Measurements from ENCODE around the gene POLR2B.
"Not testable (repeated sequence)": the region's sequence is repeated elsewhere in the genome, so short reads cannot be mapped to it uniquely, and the experiment has no call there.

POLR2B gene

DNA sequence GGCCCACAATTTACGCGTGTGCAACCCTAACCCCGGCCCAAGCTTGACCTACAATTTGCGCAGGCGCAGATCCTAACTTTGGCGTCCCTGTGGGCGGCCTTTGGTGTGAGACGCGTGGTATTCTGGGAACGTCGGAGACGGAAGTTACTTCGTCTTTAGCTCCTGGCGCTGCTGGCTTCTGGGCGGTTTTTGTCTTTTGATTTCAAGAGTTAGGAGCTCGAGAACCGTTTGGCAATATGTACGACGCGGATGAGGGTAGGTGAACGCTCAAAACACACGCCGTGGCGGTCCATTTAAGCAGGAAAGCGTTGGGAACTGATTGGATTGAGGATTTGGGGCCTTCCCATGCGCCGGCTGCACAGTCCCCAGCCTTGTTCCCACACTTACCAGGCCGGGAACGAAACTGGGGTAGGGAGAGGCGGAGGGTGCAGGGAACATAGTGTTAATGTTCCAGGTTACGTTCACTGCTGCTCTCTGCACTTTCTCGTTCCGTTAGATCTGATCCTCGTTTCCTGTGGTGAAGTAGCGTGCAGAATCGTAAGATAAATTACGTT is at the start of gene POLR2B:
TSS of gene POLR2B (plus strand) at position 147 of the 554 bp plus-strand sequence. CDS start at position 237, 90 bp downstream.
- peak; percentile 90 for DNase-seq (ENCODE audit: low spot score)

DNA sequence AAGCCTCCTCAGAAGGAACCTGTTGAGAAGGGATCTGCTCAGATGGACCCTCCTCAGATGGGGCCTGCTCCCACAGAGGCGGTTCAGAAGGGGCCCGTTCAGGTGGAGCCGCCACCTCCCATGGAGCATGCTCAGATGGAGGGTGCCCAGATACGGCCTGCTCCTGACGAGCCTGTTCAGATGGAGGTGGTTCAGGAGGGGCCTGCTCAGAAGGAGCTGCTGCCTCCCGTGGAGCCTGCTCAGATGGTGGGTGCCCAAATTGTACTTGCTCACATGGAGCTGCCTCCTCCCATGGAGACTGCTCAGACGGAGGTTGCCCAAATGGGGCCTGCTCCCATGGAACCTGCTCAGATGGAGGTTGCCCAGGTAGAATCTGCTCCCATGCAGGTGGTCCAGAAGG is 48.1 kb upstream of the POLR2B start:
- no peak for DNase-seq (ENCODE audit: low spot score)

DNA sequence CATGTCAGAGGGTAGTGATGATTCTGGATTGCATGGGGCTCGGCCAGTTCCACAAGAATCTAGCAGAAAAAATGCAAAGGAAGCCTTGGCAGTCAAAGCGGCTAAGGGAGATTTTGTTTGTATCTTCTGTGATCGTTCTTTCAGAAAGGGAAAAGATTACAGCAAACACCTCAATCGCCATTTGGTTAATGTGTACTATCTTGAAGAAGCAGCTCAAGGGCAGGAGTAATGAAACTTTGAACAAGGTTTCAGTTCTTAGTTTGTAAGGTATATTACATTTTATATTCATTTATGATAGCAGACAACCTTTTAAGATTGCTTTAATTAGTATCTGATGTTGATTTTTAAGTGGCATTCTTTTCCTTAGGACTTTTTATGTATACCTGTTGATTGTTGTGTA is 46.8 kb upstream of the POLR2B start:
- no peak for DNase-seq (ENCODE audit: low spot score)

DNA sequence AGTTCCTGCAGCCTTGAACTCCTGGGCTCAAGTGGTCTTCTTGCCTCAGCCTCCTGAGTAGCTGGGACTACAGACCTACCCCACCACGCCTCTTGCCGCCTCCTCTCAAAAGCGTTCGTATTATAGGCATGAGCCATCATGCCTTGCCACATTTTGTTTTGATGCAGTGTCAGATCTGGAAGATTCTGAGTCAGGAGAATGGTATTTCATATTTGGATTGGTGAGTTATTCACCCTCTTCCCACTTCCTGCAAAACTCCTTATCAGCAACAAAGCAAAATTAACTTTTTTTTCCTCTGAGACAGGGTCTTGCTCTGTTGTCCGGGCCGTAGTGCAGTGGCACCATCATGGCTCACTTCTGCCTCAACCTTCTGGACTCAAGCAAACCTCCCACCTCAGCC is 41.4 kb upstream of the POLR2B start:
- no peak for DNase-seq (ENCODE audit: low spot score)

DNA sequence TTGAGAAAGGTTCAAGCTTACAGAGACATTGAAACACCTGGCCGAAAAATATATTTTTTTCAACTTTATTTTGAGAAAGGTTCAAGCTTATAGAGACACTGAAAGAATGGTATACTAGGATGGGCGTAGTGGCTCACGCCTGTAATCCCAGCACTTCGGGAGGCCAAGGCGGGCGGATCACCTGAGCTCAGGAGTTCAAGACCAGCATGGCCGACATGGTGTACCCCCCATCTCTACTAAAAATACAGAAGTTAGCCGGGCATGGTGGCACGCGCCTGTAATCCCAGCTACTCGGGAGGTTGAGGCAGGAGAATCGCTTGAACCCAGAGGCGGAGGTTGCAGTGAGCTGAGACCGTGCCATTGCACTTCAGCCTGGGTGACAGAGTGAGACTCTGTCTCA is 38.9 kb upstream of the POLR2B start:
- not testable (repeated sequence) for DNase-seq (ENCODE audit: low spot score)

DNA sequence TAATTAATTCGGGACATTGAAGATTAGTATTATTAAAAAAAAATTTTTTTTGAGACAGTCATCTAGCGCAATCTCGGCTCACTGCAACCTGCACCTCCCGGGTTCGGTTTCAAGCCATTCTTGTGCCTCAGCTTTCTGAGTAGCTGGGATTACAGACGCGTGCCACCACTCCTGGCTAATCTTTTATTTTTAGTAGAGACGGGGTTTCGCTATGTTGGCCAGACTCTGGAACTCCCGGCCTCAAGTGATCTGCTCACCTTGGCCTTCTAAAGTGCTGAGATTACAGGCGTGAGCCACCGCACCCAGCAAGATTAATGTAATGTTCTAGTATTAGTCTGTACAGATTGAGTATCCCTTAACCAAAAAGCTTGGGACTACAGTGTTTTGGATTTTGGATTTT is 38.3 kb upstream of the POLR2B start:
- DNase-seq (ENCODE audit: low spot score): no peak

DNA sequence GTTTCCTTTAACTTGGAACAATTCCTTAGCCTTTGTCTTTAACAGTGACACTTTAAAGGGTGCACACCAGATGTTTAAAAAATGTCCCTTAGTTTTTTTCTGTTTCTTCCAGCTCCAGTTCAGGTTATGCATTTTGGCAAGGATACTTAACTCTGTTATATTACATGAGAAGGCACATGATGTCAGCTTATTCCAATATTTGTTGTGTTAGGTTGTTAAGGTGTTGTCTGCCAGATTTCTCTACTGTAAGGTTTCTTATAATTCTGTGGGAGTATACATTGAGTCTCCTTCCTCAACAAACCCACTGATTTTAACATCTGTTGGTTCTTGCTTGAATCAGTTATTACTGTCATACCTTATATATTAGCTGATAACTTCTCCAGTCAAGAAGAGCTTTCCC is 37.7 kb upstream of the POLR2B start:
- no peak for DNase-seq (ENCODE audit: low spot score)

DNA sequence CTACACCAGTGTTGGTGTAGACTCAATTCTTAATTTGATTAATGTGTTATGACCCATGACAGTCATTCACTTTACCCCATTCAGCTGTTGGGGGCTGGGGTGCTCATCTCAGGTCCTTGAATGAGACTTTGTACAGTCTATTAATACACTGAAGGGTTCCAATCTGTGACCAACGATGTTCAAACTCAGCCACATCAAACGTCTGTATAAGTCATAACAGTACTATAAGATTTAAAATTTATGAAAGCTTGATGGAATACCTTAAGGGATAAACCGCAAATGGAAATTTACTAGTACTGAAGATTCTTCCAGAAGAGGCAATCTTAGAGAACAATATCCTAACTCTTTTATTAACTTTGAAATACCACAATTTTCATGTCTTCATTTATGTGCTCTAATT is 37.3 kb upstream of the POLR2B start:
- no peak for DNase-seq (ENCODE audit: low spot score)

DNA sequence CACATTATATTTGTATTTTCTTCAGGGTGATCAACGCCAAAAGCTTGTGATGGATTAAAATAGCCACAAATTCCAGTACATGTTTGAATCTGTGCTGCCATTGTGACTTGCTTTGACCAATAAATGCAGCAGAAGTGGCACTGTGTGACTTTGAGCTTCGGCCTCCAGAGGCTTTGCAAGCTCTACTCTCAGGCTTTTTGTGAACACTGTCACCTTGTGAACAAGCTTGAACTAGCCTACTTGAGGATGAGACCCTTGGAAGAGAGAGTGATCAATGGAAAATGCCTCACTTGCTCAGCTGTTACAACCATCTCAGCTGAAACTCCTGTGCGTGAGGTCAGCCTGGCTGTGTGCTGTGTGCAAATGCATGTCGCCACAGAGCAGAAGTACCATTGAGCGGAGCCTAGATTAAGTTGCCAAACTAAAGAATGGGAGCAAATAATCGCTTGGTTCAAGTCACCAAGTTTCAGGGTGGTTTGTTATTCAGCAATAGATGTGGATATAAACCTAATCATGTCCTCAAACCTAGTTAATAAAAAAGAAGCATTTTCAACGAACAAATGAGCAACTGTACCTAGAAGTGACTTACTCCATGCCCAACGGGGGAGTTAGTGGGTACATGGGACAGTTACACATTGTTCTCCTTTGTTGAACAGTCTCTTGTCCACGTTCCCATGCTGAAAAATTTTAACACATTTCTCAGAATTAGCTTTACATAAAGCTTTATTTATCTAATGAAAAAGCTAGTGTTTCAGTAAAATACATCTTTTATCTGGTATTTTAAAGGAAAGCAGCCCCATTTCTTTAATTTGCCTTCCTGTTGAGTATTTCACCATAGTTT is 24.8 kb upstream of the POLR2B start:
- no peak for DNase-seq (ENCODE audit: low spot score)

DNA sequence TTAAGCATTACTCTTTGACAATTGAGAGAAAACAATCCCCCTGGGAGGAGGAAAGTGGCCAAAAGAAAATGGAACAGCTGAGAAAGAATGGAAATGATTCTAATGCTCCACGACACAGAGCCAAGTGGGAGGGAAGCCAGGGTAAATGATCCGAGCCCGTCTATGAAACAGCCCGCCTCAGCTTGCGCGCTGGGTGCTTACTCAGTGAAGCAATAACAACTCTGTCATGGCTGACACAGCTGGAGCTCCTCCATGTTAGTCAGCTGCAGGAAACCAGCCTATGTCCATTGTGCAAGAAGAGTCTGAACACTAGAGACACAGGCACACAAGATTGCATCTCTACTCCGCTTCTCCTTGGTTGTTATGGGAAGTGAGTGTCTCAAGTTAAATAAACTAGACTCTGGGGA is 20.6 kb upstream of the POLR2B start:
- DNase-seq (ENCODE audit: low spot score): no peak

DNA sequence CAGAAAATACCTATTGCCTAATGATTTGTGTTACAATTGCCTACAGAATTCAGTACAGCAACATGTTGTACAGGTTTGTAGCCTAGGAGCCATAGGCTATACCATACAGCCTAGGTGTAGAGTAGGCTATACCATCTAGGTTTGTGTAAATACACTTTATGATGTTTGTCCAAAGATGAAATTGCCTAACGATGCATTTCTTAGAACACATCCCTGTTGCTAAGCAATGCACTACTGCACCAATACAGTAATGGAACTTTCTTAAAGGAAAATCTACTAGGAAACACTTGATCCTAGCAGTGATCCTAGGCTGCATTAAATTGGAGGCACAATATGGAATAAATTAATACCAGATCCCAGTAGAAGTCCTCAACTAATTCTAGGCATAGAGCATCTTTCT is 19.6 kb upstream of the POLR2B start:
- DNase-seq (ENCODE audit: low spot score): no peak

DNA sequence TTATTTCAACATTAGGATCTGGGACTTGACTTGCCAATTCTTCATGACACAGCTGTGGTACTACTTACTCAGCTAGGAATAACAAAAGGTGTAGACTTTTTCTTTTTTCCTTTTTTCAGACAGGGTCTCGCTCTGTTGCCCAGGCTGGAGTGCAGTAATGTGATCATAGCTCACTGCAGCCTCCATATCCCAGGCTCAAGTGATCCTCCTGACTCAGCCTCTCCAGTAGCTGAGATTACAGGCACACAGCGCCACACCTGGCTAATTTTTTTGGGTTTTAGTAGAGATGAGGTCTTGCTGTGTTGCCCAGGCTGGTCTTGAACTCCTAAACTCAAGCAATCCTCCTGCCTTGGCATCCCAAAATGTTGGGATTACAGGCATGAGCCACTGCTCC is 17.6 kb upstream of the POLR2B start:
- no peak for DNase-seq (ENCODE audit: low spot score)

DNA sequence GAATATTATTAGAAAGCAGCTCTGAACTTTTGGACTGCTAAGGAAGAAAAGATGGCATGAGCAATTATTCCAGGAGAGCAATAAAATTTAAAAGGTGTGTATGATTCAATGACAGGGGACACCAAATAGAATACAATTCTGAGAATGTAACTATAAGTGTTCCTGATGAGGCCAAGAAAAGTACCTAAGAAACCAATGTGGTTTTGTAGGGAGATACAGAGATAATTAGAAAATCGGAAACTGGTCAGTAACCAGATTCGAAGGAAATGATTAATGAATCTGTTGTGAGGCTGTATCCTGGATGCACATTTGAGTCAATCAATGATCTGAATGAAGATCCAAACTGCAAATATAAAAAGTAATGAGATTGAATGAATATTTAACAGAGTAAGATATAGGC is 7.3 kb upstream of the POLR2B start:
- DNase-seq (ENCODE audit: low spot score): no peak

DNA sequence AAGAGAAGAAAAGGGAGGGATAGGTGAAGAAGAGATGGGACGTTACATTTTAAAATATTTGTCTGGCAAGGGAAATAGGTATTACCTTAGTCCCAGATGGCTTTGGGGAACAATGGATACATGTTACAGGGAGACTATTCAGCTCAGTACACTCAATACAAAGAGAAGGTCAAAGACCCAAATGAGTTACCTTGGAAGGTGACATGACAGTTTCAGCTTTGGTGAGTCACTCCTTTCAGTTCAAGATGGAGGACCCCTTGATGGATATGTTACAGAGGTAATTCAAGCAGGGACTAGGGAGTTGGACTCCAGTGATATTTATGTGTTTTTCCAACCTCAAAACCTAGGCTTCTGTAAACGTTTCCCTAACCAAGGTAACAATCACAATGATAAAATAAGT is 6.3 kb upstream of the POLR2B start:
- DNase-seq (ENCODE audit: low spot score): no peak

DNA sequence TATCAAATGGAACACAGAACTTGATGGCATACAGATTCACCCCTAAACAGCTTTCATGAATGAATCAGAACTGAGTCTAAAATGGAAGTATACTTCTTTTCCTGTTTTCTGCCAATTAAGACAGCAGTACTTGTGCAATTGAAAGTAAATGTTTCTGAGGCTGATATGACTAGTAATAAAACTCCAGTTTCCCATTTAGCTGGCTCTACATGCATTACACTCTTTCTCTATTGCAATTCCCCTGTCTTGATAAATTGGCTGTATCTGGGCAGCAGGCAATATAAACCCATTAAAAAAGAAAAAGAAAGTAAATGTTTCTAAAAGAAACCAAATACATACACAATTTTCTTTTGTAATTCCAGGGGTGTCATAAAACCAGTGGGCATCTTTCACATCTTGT is 5.9 kb upstream of the POLR2B start:
- DNase-seq (ENCODE audit: low spot score): no peak

DNA sequence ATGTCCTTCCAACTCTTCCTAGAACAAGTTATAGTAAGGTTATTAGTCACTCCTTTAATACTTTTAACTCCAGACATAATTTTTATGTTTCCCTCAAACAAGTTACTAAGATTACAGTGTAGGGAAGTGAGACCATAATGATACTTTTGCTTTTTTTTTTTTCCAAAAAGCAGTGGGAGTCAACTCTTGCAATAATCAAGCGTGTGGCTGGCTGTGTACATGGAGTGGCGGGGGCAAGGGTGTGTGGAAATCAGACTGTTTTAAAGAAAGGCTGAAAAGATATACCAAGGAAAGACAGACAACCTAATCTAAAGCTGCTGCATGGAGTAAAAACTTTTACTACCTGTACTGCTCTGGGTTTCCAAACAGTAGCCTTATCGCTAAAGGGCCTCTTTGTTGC is 5.4 kb upstream of the POLR2B start:
- DNase-seq (ENCODE audit: low spot score): no peak

DNA sequence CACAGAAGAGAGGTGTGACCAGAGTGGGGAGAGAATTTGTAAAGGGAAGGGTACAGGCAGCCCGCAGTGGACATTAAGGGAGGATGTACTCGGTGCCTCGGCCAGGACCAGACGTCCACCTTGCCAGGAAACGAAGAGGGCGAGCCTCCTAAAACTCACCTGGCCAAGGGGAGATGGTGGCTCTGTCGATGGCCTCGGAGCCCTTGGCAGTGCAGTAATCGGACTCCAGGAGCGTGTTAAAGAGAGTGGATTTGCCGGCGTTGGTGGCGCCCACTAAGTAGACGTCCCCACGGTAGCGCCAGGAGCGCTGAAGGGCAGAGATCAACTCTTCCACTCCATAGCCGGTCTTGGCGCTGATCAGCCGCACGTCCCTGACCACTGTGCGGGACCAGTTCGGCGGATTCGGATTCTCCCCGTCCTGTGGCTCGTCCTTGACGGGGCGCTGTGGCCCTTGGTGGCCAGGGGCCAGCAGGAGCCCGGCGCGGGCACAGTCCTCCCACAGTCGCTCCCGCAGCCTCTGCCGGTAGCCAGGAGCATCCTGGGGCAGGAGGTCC is 2.3 kb upstream of the POLR2B start:
- DNase-seq (ENCODE audit: low spot score): no peak

DNA sequence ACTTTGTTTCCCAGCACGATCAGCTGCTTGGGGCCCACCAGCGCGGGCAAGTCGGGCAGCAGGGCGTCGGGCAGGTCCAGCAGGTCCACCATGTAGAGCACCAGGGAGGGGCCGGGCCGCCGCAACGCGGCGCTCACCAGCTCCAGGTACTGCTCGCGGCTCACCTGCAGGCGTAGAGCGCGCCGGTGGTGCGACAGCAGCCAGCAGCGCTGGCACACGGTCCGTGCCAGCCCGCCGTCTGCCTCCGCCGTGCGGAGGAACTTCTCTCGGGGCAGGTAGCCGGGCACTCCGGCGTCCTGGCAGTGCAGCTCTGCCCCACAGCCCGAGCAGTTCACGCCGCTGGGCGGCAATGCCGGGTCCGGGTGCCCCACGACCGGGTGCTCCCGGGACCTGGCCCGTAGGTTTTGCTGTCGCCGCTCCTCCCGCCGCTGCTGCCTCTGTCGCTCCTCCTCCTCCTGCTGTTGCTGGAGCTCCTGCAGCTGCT is 1.8 kb upstream of the POLR2B start:
- peak; percentile 42 for DNase-seq (ENCODE audit: low spot score)

DNA sequence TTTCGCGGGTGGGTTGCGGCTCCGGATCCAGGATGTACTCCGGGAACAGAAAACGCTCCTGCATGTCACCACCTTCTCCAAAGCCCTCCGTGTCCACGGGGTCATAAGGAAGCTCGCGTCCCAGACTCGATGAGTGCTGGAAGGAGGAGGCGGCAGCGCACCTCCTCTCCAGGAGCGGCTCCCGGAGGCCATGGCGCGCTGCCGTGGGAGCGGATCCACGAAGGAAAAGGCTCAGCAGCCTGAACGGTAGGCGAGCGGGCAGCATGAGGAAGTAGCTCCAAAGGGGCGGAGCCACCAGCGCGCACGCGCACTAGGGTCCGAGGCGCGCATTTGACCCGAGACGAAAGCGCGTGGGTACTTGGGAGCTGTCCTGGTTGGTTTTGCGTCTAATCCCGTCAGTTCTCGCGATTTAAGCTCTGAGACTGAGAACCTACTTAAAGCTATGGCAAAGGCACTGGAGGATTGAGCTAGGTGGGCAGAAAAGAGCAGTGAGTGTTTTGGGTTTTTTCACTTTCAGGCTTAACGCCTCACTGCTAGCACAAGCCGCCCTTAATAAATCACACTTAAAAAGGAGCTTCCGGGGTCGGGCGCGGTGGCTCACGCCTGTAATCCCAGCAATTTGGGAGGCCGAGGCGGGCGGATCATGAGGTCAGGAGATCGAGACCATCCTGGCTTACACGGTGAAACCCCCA is 1.2 kb upstream of the POLR2B start, which contains the start of gene NOA1:
TSS of gene NOA1 (minus strand) at position 286 of the 692 bp plus-strand sequence. CDS start at position 265, 21 bp downstream.
- peak; percentile 99 for DNase-seq (ENCODE audit: low spot score)

DNA sequence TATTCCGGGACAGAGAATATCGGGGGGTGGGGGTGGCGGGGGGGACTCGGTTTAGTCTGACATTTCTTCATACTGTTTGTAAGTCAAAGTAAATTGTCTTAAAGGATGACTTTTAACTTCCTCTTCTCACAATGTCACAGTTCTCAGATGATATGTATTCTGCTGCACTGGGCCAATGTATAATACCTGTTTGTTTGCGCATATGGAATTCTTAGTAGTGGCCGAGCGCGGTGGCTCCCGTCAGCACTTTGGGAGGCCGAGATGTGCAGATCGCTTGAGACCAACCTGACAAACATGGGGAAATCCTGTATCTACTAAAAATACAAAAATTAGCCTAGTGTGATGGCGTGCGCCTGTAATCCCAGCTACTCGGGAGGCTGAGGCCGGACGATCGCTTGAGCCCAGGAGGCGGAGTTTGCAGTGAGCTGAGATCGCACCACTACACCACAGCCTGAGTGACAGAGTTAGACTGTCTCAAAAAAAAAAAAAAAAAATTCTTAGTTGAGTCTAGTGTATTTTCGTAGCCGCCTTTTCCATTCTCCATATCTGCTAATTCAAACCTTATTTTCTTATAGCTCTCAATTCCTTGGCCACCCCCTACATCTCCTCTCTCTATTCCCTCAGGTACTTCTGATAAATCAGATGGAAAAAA is 851 bp downstream of the POLR2B start:
- peak; percentile 32 for DNase-seq (ENCODE audit: low spot score)

DNA sequence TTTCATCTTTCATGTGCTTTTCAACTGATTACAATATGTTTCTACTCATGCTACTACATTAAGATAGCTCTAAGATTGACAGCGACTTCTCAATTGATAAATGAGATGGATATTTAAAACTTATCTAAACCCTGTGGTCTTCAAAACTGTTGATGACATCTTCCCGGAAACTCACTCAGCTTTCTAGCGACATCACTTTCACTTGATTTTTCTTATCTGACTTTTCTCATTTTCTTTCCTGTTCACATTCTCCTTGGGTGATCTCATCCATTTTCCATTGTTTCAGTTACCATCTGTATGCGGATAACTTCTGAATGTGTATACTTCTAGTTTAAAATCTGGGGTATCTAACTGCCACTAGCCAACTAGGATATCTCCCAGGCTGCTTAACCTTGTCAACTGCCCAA is 3.1 kb downstream of the POLR2B start:
- no peak for DNase-seq (ENCODE audit: low spot score)

DNA sequence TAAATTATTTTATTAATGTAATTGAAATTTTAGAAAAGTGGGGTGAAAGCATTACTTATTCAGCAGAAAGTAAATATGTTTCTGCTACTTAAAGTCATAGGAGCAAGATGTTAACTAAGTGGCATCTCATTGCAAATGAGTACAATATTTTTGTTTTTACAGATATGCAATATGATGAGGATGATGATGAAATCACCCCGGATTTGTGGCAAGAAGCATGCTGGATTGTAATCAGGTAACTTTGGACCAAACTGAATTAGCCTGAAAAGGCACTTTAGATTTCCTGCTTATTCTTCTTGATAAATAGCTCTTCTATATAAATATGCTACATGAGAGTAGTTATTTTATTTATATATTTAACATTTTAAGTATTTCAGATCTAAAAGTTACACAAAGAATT is 7.5 kb downstream of the POLR2B start:
- DNase-seq (ENCODE audit: low spot score): no peak

All from CD4-positive, alpha-beta T cell treated with Interleukin-15 for 4 hours (primary cell).